Activated naive CD8-positive, alpha-beta T cell (primary cell): ENCODE measurements around the gene MEF2C.
"Not testable (repeated sequence)": the region's sequence is repeated elsewhere in the genome, so short reads cannot be mapped to it uniquely, and the experiment has no call there.

Experiments
- H3K27ac Mint-ChIP-seq: one replicate; pipeline ENCODE4 v1.8.0; 2021; ENCODE audit warnings: mixed read lengths
- H3K27me3 Mint-ChIP-seq: one replicate; pipeline ENCODE4 v1.8.0; 2021; ENCODE audit warnings: mixed read lengths
- H3K36me3 Mint-ChIP-seq: one replicate; pipeline ENCODE4 v1.8.0; 2021; ENCODE audit warnings: mixed read lengths
- H3K4me1 Mint-ChIP-seq: one replicate; pipeline ENCODE4 v1.8.0; 2021; ENCODE audit warnings: low read depth, mixed read lengths
- H3K4me3 Mint-ChIP-seq: one replicate; pipeline ENCODE4 v1.8.0; 2021; ENCODE audit warnings: mild to moderate bottlenecking, mixed read lengths
- H3K9me3 Mint-ChIP-seq: one replicate; pipeline ENCODE4 v1.8.0; 2021; ENCODE audit warnings: low read depth, mixed read lengths

The MEF2C gene

GRCh38 chr5:88818296-88818695 lies 64.7 kb downstream of the MEF2C start:
- no peak overlapping the region for H3K27ac Mint-ChIP-seq
- no peaks in the 10 kb centered on the region for H3K36me3 Mint-ChIP-seq
- no peaks in the 10 kb centered on the region for H3K4me1 Mint-ChIP-seq
- peaks cover 5% of the 10 kb centered on the region for H3K27me3 Mint-ChIP-seq
- H3K4me3 Mint-ChIP-seq, result no peak overlapping the region
- no peaks in the 10 kb centered on the region for H3K9me3 Mint-ChIP-seq

GRCh38 chr5:88816195-88816594 lies 66.8 kb downstream of the MEF2C start:
- Mint-ChIP-seq H3K9me3 (no peaks in the 10 kb centered on the region), H3K27ac (no peak overlapping the region), H3K4me3 (no peak overlapping the region), H3K4me1 (no peaks in the 10 kb centered on the region), H3K36me3 (no peaks in the 10 kb centered on the region), H3K27me3 (peaks cover 7% of the 10 kb centered on the region)

GRCh38 chr5:88815050-88815789 lies 67.8 kb downstream of the MEF2C start:
- H3K4me3 Mint-ChIP-seq, result no peak overlapping the region
- no peaks in the 10 kb centered on the region for H3K9me3 Mint-ChIP-seq
- H3K27ac Mint-ChIP-seq, result no peak overlapping the region
- H3K4me1 Mint-ChIP-seq, result no peaks in the 10 kb centered on the region
- peaks cover 7% of the 10 kb centered on the region for H3K27me3 Mint-ChIP-seq
- no peaks in the 10 kb centered on the region for H3K36me3 Mint-ChIP-seq

GRCh38 chr5:88813805-88814575 lies 69.0 kb downstream of the MEF2C start:
- Mint-ChIP-seq H3K27me3 (peaks cover 7% of the 10 kb centered on the region), H3K27ac (no peak overlapping the region), H3K4me1 (no peaks in the 10 kb centered on the region), H3K9me3 (no peaks in the 10 kb centered on the region), H3K4me3 (no peak overlapping the region), H3K36me3 (no peaks in the 10 kb centered on the region)

- H3K4me3 Mint-ChIP-seq, result no peak overlapping the region
- H3K4me1 Mint-ChIP-seq, result no peaks in the 10 kb centered on the region
- peaks cover 4% of the 10 kb centered on the region for H3K27me3 Mint-ChIP-seq
- no peak overlapping the region for H3K27ac Mint-ChIP-seq
- no peaks in the 10 kb centered on the region for H3K36me3 Mint-ChIP-seq
- H3K9me3 Mint-ChIP-seq, result no peaks in the 10 kb centered on the region
Measured at GRCh38 chr5:88813244-88813643, 69.7 kb downstream of the MEF2C start.

- Mint-ChIP-seq H3K27ac (no peak overlapping the region), H3K4me1 (no peaks in the 10 kb centered on the region), H3K27me3 (peaks cover 6% of the 10 kb centered on the region), H3K9me3 (no peaks in the 10 kb centered on the region), H3K36me3 (no peaks in the 10 kb centered on the region), H3K4me3 (no peak overlapping the region)
Measured at GRCh38 chr5:88808153-88808552, 74.8 kb downstream of the MEF2C start.

GRCh38 chr5:88807327-88807726 lies 75.7 kb downstream of the MEF2C start:
- no peak overlapping the region for H3K4me3 Mint-ChIP-seq
- H3K4me1 Mint-ChIP-seq, result no peaks in the 10 kb centered on the region
- H3K27ac Mint-ChIP-seq, result no peak overlapping the region
- no peaks in the 10 kb centered on the region for H3K36me3 Mint-ChIP-seq
- peaks cover 6% of the 10 kb centered on the region for H3K27me3 Mint-ChIP-seq
- no peaks in the 10 kb centered on the region for H3K9me3 Mint-ChIP-seq

GRCh38 chr5:88806338-88806737 lies 76.6 kb downstream of the MEF2C start:
- Mint-ChIP-seq H3K4me1 (no peaks in the 10 kb centered on the region), H3K9me3 (no peaks in the 10 kb centered on the region), H3K27ac (no peak overlapping the region), H3K4me3 (no peak overlapping the region), H3K27me3 (peaks cover 4% of the 10 kb centered on the region), H3K36me3 (no peaks in the 10 kb centered on the region)

- no peaks in the 10 kb centered on the region for H3K36me3 Mint-ChIP-seq
- H3K9me3 Mint-ChIP-seq, result no peaks in the 10 kb centered on the region
- no peak overlapping the region for H3K4me3 Mint-ChIP-seq
- no peaks in the 10 kb centered on the region for H3K4me1 Mint-ChIP-seq
- no peak overlapping the region for H3K27ac Mint-ChIP-seq
- peaks cover 4% of the 10 kb centered on the region for H3K27me3 Mint-ChIP-seq
Measured at GRCh38 chr5:88805151-88805784, 77.7 kb downstream of the MEF2C start.

GRCh38 chr5:88804444-88804843 lies 78.5 kb downstream of the MEF2C start:
- no peaks in the 10 kb centered on the region for H3K4me1 Mint-ChIP-seq
- H3K36me3 Mint-ChIP-seq, result no peaks in the 10 kb centered on the region
- H3K27ac Mint-ChIP-seq, result no peak overlapping the region
- no peaks in the 10 kb centered on the region for H3K9me3 Mint-ChIP-seq
- no peak overlapping the region for H3K4me3 Mint-ChIP-seq
- H3K27me3 Mint-ChIP-seq, result peaks cover 4% of the 10 kb centered on the region

GRCh38 chr5:88803309-88803708 lies 79.7 kb downstream of the MEF2C start:
- no peaks in the 10 kb centered on the region for H3K4me1 Mint-ChIP-seq
- H3K36me3 Mint-ChIP-seq, result no peaks in the 10 kb centered on the region

GRCh38 chr5:88799938-88800535 lies 82.9 kb downstream of the MEF2C start:
- Mint-ChIP-seq H3K27me3 (no peaks in the 10 kb centered on the region), H3K4me3 (no peak overlapping the region), H3K4me1 (no peaks in the 10 kb centered on the region), H3K9me3 (no peaks in the 10 kb centered on the region), H3K27ac (no peak overlapping the region), H3K36me3 (no peaks in the 10 kb centered on the region)

More at GRCh38 chr5:88803309-88803708, 79.7 kb downstream of the MEF2C start:
- Mint-ChIP-seq H3K4me3 (no peak overlapping the region), H3K27ac (no peak overlapping the region), H3K27me3 (peaks cover 4% of the 10 kb centered on the region), H3K9me3 (no peaks in the 10 kb centered on the region)

- not testable (repeated sequence) for H3K27ac Mint-ChIP-seq, H3K9me3 Mint-ChIP-seq, H3K4me1 Mint-ChIP-seq, H3K4me3 Mint-ChIP-seq, H3K27me3 Mint-ChIP-seq, H3K36me3 Mint-ChIP-seq
Measured at GRCh38 chr5:88798933-88799332, 84.1 kb downstream of the MEF2C start.

GRCh38 chr5:88793797-88794196 lies 89.2 kb downstream of the MEF2C start:
- H3K36me3 Mint-ChIP-seq, H3K27me3 Mint-ChIP-seq, H3K4me3 Mint-ChIP-seq, H3K9me3 Mint-ChIP-seq, H3K4me1 Mint-ChIP-seq, H3K27ac Mint-ChIP-seq: not testable (repeated sequence)
